ENCODE data around the gene DVL3.

DNA sequence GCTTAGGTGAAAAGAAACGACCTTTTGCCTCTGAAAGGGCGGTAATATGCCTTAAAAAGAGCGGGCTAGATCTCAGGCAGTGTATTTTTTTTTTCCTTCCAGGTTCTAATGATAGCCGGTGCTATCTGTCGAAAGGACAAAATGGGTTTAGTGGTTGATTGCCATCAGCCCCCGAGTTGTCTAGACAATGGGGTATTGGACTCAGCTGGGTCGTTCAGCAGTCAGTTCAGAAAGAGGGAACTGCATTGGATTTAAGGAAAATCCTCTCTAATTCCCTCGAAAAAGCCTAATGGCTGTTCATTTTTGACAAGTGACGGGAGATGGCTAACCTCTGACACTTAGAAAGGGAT lies 19.3 kb upstream of the DVL3 start:
- TF ChIP-seq ZFX (IDR thresholded peaks at IDR 0.05) (no peak), POLR2AphosphoS5 (IDR thresholded peaks at IDR 0.05; ENCODE audit: low read depth, low read length) (no peak), EGR1 (IDR thresholded peaks at IDR 0.05; ENCODE audit: low read depth) (no peak), TCF7L2 (IDR thresholded peaks at IDR 0.05; ENCODE audit: borderline replicate concordance, extremely low read depth, insufficient read depth, insufficient read length) (no peak), CTCF (IDR thresholded peaks at IDR 0.05 in 2 of 3, conservative IDR thresholded peaks at IDR 0.05 in 1 of 3; ENCODE audit: borderline replicate concordance in 1 of 3, insufficient read depth in 1 of 3, low read depth in 2 of 3, low read length in 2 of 3) (no peak), EZH2phosphoT487 (IDR thresholded peaks at IDR 0.05; ENCODE audit: borderline replicate concordance) (no peak), CBX3 (IDR thresholded peaks at IDR 0.05; ENCODE audit: low read depth) (no peak), POLR2A (IDR thresholded peaks at IDR 0.05; ENCODE audit: borderline replicate concordance, extremely low read depth, insufficient read depth, insufficient read length) (no peak), EZH2 (IDR thresholded peaks at IDR 0.05) (no peak), SIN3A (IDR thresholded peaks at IDR 0.05; ENCODE audit: low read depth) (no peak), RAD21 (IDR thresholded peaks at IDR 0.05; ENCODE audit: low read depth) (no peak), ZNF274 (IDR thresholded peaks at IDR 0.05; ENCODE audit: low read depth, low read length) (no peak)
- TF ChIP-seq, protein P1, sequence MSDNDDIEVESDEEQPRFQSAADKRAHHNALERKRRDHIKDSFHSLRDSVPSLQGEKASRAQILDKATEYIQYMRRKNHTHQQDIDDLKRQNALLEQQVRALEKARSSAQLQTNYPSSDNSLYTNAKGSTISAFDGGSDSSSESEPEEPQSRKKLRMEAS (IDR thresholded peaks at IDR 0.05), result no peak
